ENCODE measurements around the gene PPP6R2. TPM values are rescaled to one million over a fixed set of nuclear protein-coding genes. Genes with fewer than 3 reads are reported as not detected.
"Not testable (repeated sequence)": the region's sequence is repeated elsewhere in the genome, so short reads cannot be mapped to it uniquely, and the experiment has no call there.

PPP6R2 gene
- total RNA-seq, 1 donor from 2014 or later, result 45.2 TPM

GRCh38 chr22:50325444-50326224 is 17.5 kb upstream of the PPP6R2 start:
- DNase-seq (ENCODE audit: low read depth), result no peak
- H3K27me3 ChIP-seq (ENCODE audit: control insufficient read depth, insufficient read depth, low read length), result no peaks in the 10 kb centered on the region
- no peak for TF ChIP-seq CTCF (IDR thresholded peaks at IDR 0.05; ENCODE audit: insufficient read depth, low read length, poor library complexity, severe bottlenecking)
- H3K36me3 ChIP-seq (ENCODE audit: control insufficient read depth, insufficient read depth, low read length), result no peaks in the 10 kb centered on the region
- H3K4me3 ChIP-seq (ENCODE audit: low read depth, low read length), result peak overlapping the region; percentile 62

GRCh38 chr22:50326225-50326955 is 16.7 kb upstream of the PPP6R2 start:
- H3K36me3 ChIP-seq (ENCODE audit: control insufficient read depth, insufficient read depth, low read length), result no peaks in the 10 kb centered on the region
- H3K27me3 ChIP-seq (ENCODE audit: control insufficient read depth, insufficient read depth, low read length), result no peaks in the 10 kb centered on the region
- H3K4me3 ChIP-seq (ENCODE audit: low read depth, low read length), result peak overlapping the region; percentile 62
- no peak for TF ChIP-seq CTCF (IDR thresholded peaks at IDR 0.05; ENCODE audit: insufficient read depth, low read length, poor library complexity, severe bottlenecking)
- no peak for DNase-seq (ENCODE audit: low read depth)

GRCh38 chr22:50326956-50327710 is 16.0 kb upstream of the PPP6R2 start, which contains the start of gene DENND6B:
DENND6B (minus strand) TSS chr22:50327012; CDS start chr22:50326988, 24 bp downstream.
- H3K36me3 ChIP-seq (ENCODE audit: control insufficient read depth, insufficient read depth, low read length), result no peaks in the 10 kb centered on the region
- no peak for TF ChIP-seq CTCF (IDR thresholded peaks at IDR 0.05; ENCODE audit: insufficient read depth, low read length, poor library complexity, severe bottlenecking)

GRCh38 chr22:50327711-50328019 is 15.5 kb upstream of the PPP6R2 start:
- TF ChIP-seq CTCF (IDR thresholded peaks at IDR 0.05; ENCODE audit: insufficient read depth, low read length, poor library complexity, severe bottlenecking), result no peak
- peak overlapping the region; percentile 62 for H3K4me3 ChIP-seq (ENCODE audit: low read depth, low read length)
- no peaks in the 10 kb centered on the region for H3K36me3 ChIP-seq (ENCODE audit: control insufficient read depth, insufficient read depth, low read length)
- H3K27me3 ChIP-seq (ENCODE audit: control insufficient read depth, insufficient read depth, low read length), result no peaks in the 10 kb centered on the region
- no peak for DNase-seq (ENCODE audit: low read depth)

More at GRCh38 chr22:50326956-50327710, 16.0 kb upstream of the PPP6R2 start, which contains the start of gene DENND6B:
- no peak for DNase-seq (ENCODE audit: low read depth)
- no peaks in the 10 kb centered on the region for H3K27me3 ChIP-seq (ENCODE audit: control insufficient read depth, insufficient read depth, low read length)
- peak within 1 kb of the TSS; percentile 62 for H3K4me3 ChIP-seq (ENCODE audit: low read depth, low read length)

- TF ChIP-seq CTCF (IDR thresholded peaks at IDR 0.05; ENCODE audit: insufficient read depth, low read length, poor library complexity, severe bottlenecking), result no peak
- no peak for DNase-seq (ENCODE audit: low read depth)
- no peaks in the 10 kb centered on the region for H3K36me3 ChIP-seq (ENCODE audit: control insufficient read depth, insufficient read depth, low read length)
Measured at GRCh38 chr22:50329236-50329635, 13.9 kb upstream of the PPP6R2 start.

GRCh38 chr22:50334433-50334832 is 8.7 kb upstream of the PPP6R2 start:
- H3K36me3 ChIP-seq (ENCODE audit: control insufficient read depth, insufficient read depth, low read length); DNase-seq (ENCODE audit: low read depth); H3K4me3 ChIP-seq (ENCODE audit: low read depth, low read length): not testable (repeated sequence)

More at GRCh38 chr22:50329236-50329635, 13.9 kb upstream of the PPP6R2 start:
- Histone ChIP-seq H3K4me3 (ENCODE audit: low read depth, low read length) (no peak overlapping the region), H3K27me3 (ENCODE audit: control insufficient read depth, insufficient read depth, low read length) (no peaks in the 10 kb centered on the region)

More at GRCh38 chr22:50334433-50334832, 8.7 kb upstream of the PPP6R2 start:
- H3K27me3 ChIP-seq (ENCODE audit: control insufficient read depth, insufficient read depth, low read length), result not testable (repeated sequence)

Data from kidney epithelial cell (primary cell).